Smooth muscle cell (in vitro differentiated cells): ENCODE measurements around the gene MREG. TPM values are rescaled to one million over a fixed set of nuclear protein-coding genes. Genes with fewer than 3 reads are reported as not detected.

Source experiments
- DNase-seq: peaks from one replicate; lab custom pipeline; 2025; ENCODE audit not compliant: unreplicated experiment; lab: John Stamatoyannopoulos, UW
- H2AFZ ChIP-seq: fragments of 200-600 bp; sonication (generic); 2 replicates; pipeline ENCODE4 v1.6.0; 2016; ENCODE audit warnings: antibody characterized with exemption, low read depth, mild to moderate bottlenecking
- H3F3A ChIP-seq: fragments of 200-600 bp; sonication (generic); 2 replicates; pipeline ENCODE4 v1.6.0; 2017; ENCODE audit warnings: antibody characterized with exemption, low read depth
- H3K27ac ChIP-seq: fragments of 200-600 bp; sonication (generic); 2 replicates; pipeline ENCODE4 v1.5.1; 2016; ENCODE audit warnings: low read depth, mild to moderate bottlenecking
- H3K27me3 ChIP-seq: fragments of 200-600 bp; sonication (generic); 2 replicates; pipeline ENCODE4 v1.6.1; 2016; ENCODE audit warnings: low read depth, mild to moderate bottlenecking
- H3K36me3 ChIP-seq: fragments of 200-600 bp; sonication (generic); 2 replicates; pipeline ENCODE4 v1.5.1; 2016; ENCODE audit warnings: low read depth
- H3K4me1 ChIP-seq: fragments of 200-600 bp; sonication (generic); 2 replicates; pipeline ENCODE4 v1.5.1; 2016; ENCODE audit warnings: low read depth
- H3K4me2 ChIP-seq: fragments of 200-600 bp; sonication (generic); 2 replicates; pipeline ENCODE4 v1.6.0; 2016; ENCODE audit warnings: mild to moderate bottlenecking
- H3K4me3 ChIP-seq: fragments of 200-600 bp; sonication (generic); 2 replicates; pipeline ENCODE4 v1.5.1; 2016; ENCODE audit warnings: mild to moderate bottlenecking
- H3K79me2 ChIP-seq: fragments of 200-600 bp; sonication (generic); 2 replicates; pipeline ENCODE4 v1.6.0; 2016; ENCODE audit warnings: low read depth, mild to moderate bottlenecking
- H3K9ac ChIP-seq: fragments of 200-600 bp; sonication (generic); 2 replicates; pipeline ENCODE4 v1.6.0; 2016; ENCODE audit warnings: low read depth
- H3K9me3 ChIP-seq: fragments of 200-600 bp; sonication (generic); replicated peaks from 2 replicates; pipeline ENCODE4 v1.5.1; 2016; ENCODE audit warnings: low read depth
- H4K20me1 ChIP-seq: fragments of 200-600 bp; sonication (generic); 2 replicates; pipeline ENCODE4 v1.6.0; 2016; ENCODE audit warnings: low read depth
- WGBS: methylation state at CpG from one replicate; pipeline ENCODE4 v1.1.7; 2016; ENCODE audit warnings: low lambda C conversion rate; 5-methylcytosine and 5-hydroxymethylcytosine counted together
- polyA plus RNA-seq: library from polyadenylated mRNA; unstranded; fragments of >200 nt; fragmentation: Nextera tagmentation; extraction: Ambion mirVana; gene quantifications from 2 replicates; pipeline ENCODE4 v1.2.1, GENCODE V29; 2016
- total RNA-seq: library from RNA; depleted of rRNA; stranded (reverse); fragments of >200 nt; gene quantifications from 2 replicates; pipeline ENCODE4 v1.2.3, GENCODE V29; 2014
- TF ChIP-seq, protein P1 (sequence below): fragments of 200-600 bp; sonication (generic); IDR thresholded peaks from 2 replicates; pipeline ENCODE4 v1.5.1; 2017; ENCODE audit warnings: borderline replicate concordance, mild to moderate bottlenecking, antibody characterized with exemption; ENCODE audit not compliant: insufficient read depth, poor library complexity, severe bottlenecking

Gene MREG
- total and polyA plus RNA-seq, 2 experiments from 2014 or later = 2.3 to 5.5 TPM

DNA sequence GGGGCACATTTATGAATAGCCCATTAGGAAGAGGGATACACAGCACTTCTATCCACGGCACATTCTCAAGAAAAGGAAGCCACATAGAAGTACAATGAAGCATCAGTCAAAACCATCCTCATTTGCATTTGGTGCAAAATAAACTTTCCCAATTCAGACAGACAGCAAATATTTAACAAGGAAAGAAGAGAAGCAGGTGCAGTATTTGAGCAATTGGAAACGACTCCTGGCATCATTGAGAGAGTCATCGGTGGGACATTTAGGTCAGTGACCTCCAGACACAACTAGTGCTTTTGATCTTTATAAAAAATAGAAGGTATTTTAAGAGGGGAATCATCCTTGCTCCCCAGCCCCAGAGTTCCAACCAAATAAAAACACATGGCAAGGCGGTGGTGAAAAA, 118.0 kb downstream of the MREG start:
- no peaks in the 10 kb centered on the region for H3K36me3 ChIP-seq

More for the DNA sequence above, 118.0 kb downstream of the MREG start:
- no peaks in the 10 kb centered on the region for H3F3A ChIP-seq
- H3K4me2 ChIP-seq = no peak overlapping the region
- H3K4me1 ChIP-seq = no peaks in the 10 kb centered on the region
- H3K9ac ChIP-seq = no peak overlapping the region
- H4K20me1 ChIP-seq = no peaks in the 10 kb centered on the region
- 97% methylated on average over 4 of the region's 4 CpGs for WGBS
- H3K79me2 ChIP-seq = no peaks in the 10 kb centered on the region
- no peak overlapping the region for H3K27ac ChIP-seq
- TF ChIP-seq, protein P1, sequence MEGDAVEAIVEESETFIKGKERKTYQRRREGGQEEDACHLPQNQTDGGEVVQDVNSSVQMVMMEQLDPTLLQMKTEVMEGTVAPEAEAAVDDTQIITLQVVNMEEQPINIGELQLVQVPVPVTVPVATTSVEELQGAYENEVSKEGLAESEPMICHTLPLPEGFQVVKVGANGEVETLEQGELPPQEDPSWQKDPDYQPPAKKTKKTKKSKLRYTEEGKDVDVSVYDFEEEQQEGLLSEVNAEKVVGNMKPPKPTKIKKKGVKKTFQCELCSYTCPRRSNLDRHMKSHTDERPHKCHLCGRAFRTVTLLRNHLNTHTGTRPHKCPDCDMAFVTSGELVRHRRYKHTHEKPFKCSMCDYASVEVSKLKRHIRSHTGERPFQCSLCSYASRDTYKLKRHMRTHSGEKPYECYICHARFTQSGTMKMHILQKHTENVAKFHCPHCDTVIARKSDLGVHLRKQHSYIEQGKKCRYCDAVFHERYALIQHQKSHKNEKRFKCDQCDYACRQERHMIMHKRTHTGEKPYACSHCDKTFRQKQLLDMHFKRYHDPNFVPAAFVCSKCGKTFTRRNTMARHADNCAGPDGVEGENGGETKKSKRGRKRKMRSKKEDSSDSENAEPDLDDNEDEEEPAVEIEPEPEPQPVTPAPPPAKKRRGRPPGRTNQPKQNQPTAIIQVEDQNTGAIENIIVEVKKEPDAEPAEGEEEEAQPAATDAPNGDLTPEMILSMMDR = no peak
- no peaks in the 10 kb centered on the region for H3K9me3 ChIP-seq
- no peak overlapping the region for H3K4me3 ChIP-seq
- no peak for DNase-seq
- no peaks in the 10 kb centered on the region for H3K27me3 ChIP-seq
- H2AFZ ChIP-seq = no peak overlapping the region

Other genes with a start within 250 kb of the MREG start
- gene PECR, start 68.3 kb upstream of the MREG start, total RNA-seq = 4.8 and 8.4 TPM in 2 replicates
- gene PECR, start 68.3 kb upstream of the MREG start, polyA plus RNA-seq = 3.9 and 10.0 TPM in 2 replicates
- 3.6 and 5.7 TPM in 2 replicates for gene TMEM169, start 68.4 kb upstream of the MREG start, total RNA-seq
- 5.7 and 6.3 TPM in 2 replicates for gene TMEM169, start 68.4 kb upstream of the MREG start, polyA plus RNA-seq
- gene XRCC5, start 95.8 kb upstream of the MREG start, total RNA-seq = 266 and 283 TPM in 2 replicates
- 197 and 200 TPM in 2 replicates for gene XRCC5, start 95.8 kb upstream of the MREG start, polyA plus RNA-seq